Activated naive CD8-positive, alpha-beta T cell (primary cell): ENCODE data around the gene HMGN4.

ENCODE experiments used
- H3K27ac Mint-ChIP-seq: one replicate; pipeline ENCODE4 v1.8.0; 2021; ENCODE audit warnings: mixed read lengths
- H3K27me3 Mint-ChIP-seq: one replicate; pipeline ENCODE4 v1.8.0; 2021; ENCODE audit warnings: mixed read lengths
- H3K36me3 Mint-ChIP-seq: one replicate; pipeline ENCODE4 v1.8.0; 2021; ENCODE audit warnings: mixed read lengths
- H3K4me1 Mint-ChIP-seq: one replicate; pipeline ENCODE4 v1.8.0; 2021; ENCODE audit warnings: low read depth, mixed read lengths
- H3K4me3 Mint-ChIP-seq: one replicate; pipeline ENCODE4 v1.8.0; 2021; ENCODE audit warnings: mild to moderate bottlenecking, mixed read lengths
- H3K9me3 Mint-ChIP-seq: one replicate; pipeline ENCODE4 v1.8.0; 2021; ENCODE audit warnings: low read depth, mixed read lengths

HMGN4 gene

GRCh38 chr6:26553264-26553634 lies 15.1 kb downstream of the HMGN4 start:
- H3K9me3 Mint-ChIP-seq = peaks cover 3% of the 10 kb centered on the region
- H3K27me3 Mint-ChIP-seq = no peaks in the 10 kb centered on the region
- no peak overlapping the region for H3K27ac Mint-ChIP-seq
- no peaks in the 10 kb centered on the region for H3K36me3 Mint-ChIP-seq
- no peak overlapping the region for H3K4me3 Mint-ChIP-seq
- H3K4me1 Mint-ChIP-seq = peaks cover 25% of the 10 kb centered on the region

- Mint-ChIP-seq H3K36me3 (no peaks in the 10 kb centered on the region), H3K27me3 (no peaks in the 10 kb centered on the region), H3K27ac (no peak overlapping the region), H3K4me3 (no peak overlapping the region), H3K4me1 (peaks cover 25% of the 10 kb centered on the region), H3K9me3 (peaks cover 3% of the 10 kb centered on the region)
Observed at GRCh38 chr6:26553635-26554446, 15.7 kb downstream of the HMGN4 start.

- Mint-ChIP-seq H3K36me3 (no peaks in the 10 kb centered on the region), H3K4me3 (no peak overlapping the region), H3K9me3 (peaks cover 3% of the 10 kb centered on the region), H3K27ac (peak overlapping the region; percentile 85), H3K4me1 (peaks cover 25% of the 10 kb centered on the region), H3K27me3 (no peaks in the 10 kb centered on the region)
Observed at GRCh38 chr6:26554447-26554696, 16.2 kb downstream of the HMGN4 start.

GRCh38 chr6:26554697-26555504 lies 16.7 kb downstream of the HMGN4 start:
- Mint-ChIP-seq H3K4me3 (peak overlapping the region; percentile 68), H3K27me3 (no peaks in the 10 kb centered on the region), H3K27ac (peak overlapping the region; percentile 85), H3K4me1 (peaks cover 24% of the 10 kb centered on the region), H3K36me3 (no peaks in the 10 kb centered on the region), H3K9me3 (peaks cover 3% of the 10 kb centered on the region)

- H3K4me3 Mint-ChIP-seq = peak overlapping the region; percentile 68
Observed at GRCh38 chr6:26555505-26556262, 17.5 kb downstream of the HMGN4 start.

GRCh38 chr6:26556263-26557070 lies 18.3 kb downstream of the HMGN4 start:
- peak overlapping the region; percentile 55 for H3K4me3 Mint-ChIP-seq
- peaks cover 13% of the 10 kb centered on the region for H3K4me1 Mint-ChIP-seq
- peaks cover 3% of the 10 kb centered on the region for H3K9me3 Mint-ChIP-seq
- H3K27me3 Mint-ChIP-seq = no peaks in the 10 kb centered on the region
- H3K36me3 Mint-ChIP-seq = no peaks in the 10 kb centered on the region
- H3K27ac Mint-ChIP-seq = peak overlapping the region; percentile 64

More at GRCh38 chr6:26555505-26556262, 17.5 kb downstream of the HMGN4 start:
- Mint-ChIP-seq H3K4me1 (peaks cover 18% of the 10 kb centered on the region), H3K36me3 (no peaks in the 10 kb centered on the region), H3K27ac (peak overlapping the region; percentile 64), H3K27me3 (no peaks in the 10 kb centered on the region), H3K9me3 (peaks cover 3% of the 10 kb centered on the region)

GRCh38 chr6:26561533-26562466 lies 23.6 kb downstream of the HMGN4 start:
- Mint-ChIP-seq H3K4me1 (peaks cover 2% of the 10 kb centered on the region), H3K9me3 (no peaks in the 10 kb centered on the region), H3K36me3 (no peaks in the 10 kb centered on the region), H3K27me3 (no peaks in the 10 kb centered on the region), H3K4me3 (no peak overlapping the region), H3K27ac (no peak overlapping the region)

- Mint-ChIP-seq H3K36me3 (no peaks in the 10 kb centered on the region), H3K27me3 (no peaks in the 10 kb centered on the region), H3K4me3 (no peak overlapping the region), H3K27ac (no peak overlapping the region), H3K4me1 (peaks cover 2% of the 10 kb centered on the region), H3K9me3 (no peaks in the 10 kb centered on the region)
Observed at GRCh38 chr6:26563488-26563887, 25.3 kb downstream of the HMGN4 start.

- no peaks in the 10 kb centered on the region for H3K36me3 Mint-ChIP-seq
- H3K4me1 Mint-ChIP-seq = peaks cover 24% of the 10 kb centered on the region
- no peaks in the 10 kb centered on the region for H3K9me3 Mint-ChIP-seq
- no peaks in the 10 kb centered on the region for H3K27me3 Mint-ChIP-seq
- H3K27ac Mint-ChIP-seq = peak overlapping the region; percentile 97
- H3K4me3 Mint-ChIP-seq = peak overlapping the region; percentile 97
Observed at GRCh38 chr6:26568601-26569432, 30.7 kb downstream of the HMGN4 start.

- Mint-ChIP-seq H3K9me3 (no peaks in the 10 kb centered on the region), H3K4me3 (peak overlapping the region; percentile 97), H3K36me3 (no peaks in the 10 kb centered on the region), H3K27ac (no peak overlapping the region), H3K4me1 (peaks cover 24% of the 10 kb centered on the region), H3K27me3 (no peaks in the 10 kb centered on the region)
Observed at GRCh38 chr6:26569433-26569764, 31.2 kb downstream of the HMGN4 start.

- H3K4me1 Mint-ChIP-seq = peaks cover 24% of the 10 kb centered on the region
- H3K4me3 Mint-ChIP-seq = no peak overlapping the region
- no peaks in the 10 kb centered on the region for H3K36me3 Mint-ChIP-seq
- no peaks in the 10 kb centered on the region for H3K9me3 Mint-ChIP-seq
- H3K27ac Mint-ChIP-seq = no peak overlapping the region
- no peaks in the 10 kb centered on the region for H3K27me3 Mint-ChIP-seq
Observed at GRCh38 chr6:26570027-26570809, 32.1 kb downstream of the HMGN4 start.

- H3K9me3 Mint-ChIP-seq = no peaks in the 10 kb centered on the region
- H3K4me1 Mint-ChIP-seq = peaks cover 25% of the 10 kb centered on the region
- H3K4me3 Mint-ChIP-seq = peak overlapping the region; percentile 90
- peak overlapping the region; percentile 77 for H3K27ac Mint-ChIP-seq
- no peaks in the 10 kb centered on the region for H3K27me3 Mint-ChIP-seq
- no peaks in the 10 kb centered on the region for H3K36me3 Mint-ChIP-seq
Observed at GRCh38 chr6:26571592-26572296, 33.6 kb downstream of the HMGN4 start.
